Parathyroid adenoma (tissue), 2 donors: ENCODE data around the gene ITGA8.
"Not testable (repeated sequence)": the region's sequence is repeated elsewhere in the genome, so short reads cannot be mapped to it uniquely, and the experiment has no call there.

Experiments
- H2AFZ ChIP-seq: fragments of 300-600 bp; sonication (generic); one replicate; pipeline ENCODE4 v1.7.0; 2017; ENCODE audit warnings: antibody characterized with exemption, mild to moderate bottlenecking
- H3K27ac ChIP-seq: fragments of 300-600 bp; sonication (generic); one replicate; pipeline ENCODE4 v1.7.0; 2017
- H3K27me3 ChIP-seq: fragments of 300-600 bp; sonication (generic); one replicate; pipeline ENCODE4 v1.7.0; 2017; ENCODE audit warnings: low read length; ENCODE audit not compliant: control insufficient read depth, insufficient read depth
- H3K36me3 ChIP-seq: fragments of 300-600 bp; sonication (generic); one replicate; pipeline ENCODE4 v1.7.0; 2017; ENCODE audit warnings: low read length; ENCODE audit not compliant: control insufficient read depth, insufficient read depth
- H3K4me1 ChIP-seq: fragments of 300-600 bp; sonication (generic); one replicate; pipeline ENCODE4 v1.7.0; 2017; ENCODE audit warnings: control low read depth
- H3K4me2 ChIP-seq: fragments of 300-600 bp; sonication (generic); one replicate; pipeline ENCODE4 v1.7.0; 2017; ENCODE audit warnings: low read length
- H3K4me3 ChIP-seq: fragments of 300-600 bp; sonication (generic); one replicate; pipeline ENCODE4 v1.7.0; 2017; ENCODE audit warnings: low read depth, low read length
- H3K79me2 ChIP-seq: fragments of 300-600 bp; sonication (generic); one replicate; pipeline ENCODE4 v1.7.0; 2017; ENCODE audit warnings: control low read depth
- H3K9ac ChIP-seq: fragments of 300-600 bp; sonication (generic); one replicate; pipeline ENCODE4 v1.7.0; 2017; ENCODE audit warnings: mild to moderate bottlenecking
- H3K9me3 ChIP-seq: fragments of 300-600 bp; sonication (generic); one replicate; pipeline ENCODE4 v1.7.0; 2017; ENCODE audit warnings: low read length; ENCODE audit not compliant: control insufficient read depth
- TF ChIP-seq, protein P1 (sequence below): fragments of 300-600 bp; sonication (generic); IDR thresholded peaks from one replicate; pipeline ENCODE4 v1.7.0; 2017; ENCODE audit warnings: antibody characterized with exemption, mild to moderate bottlenecking
- donor health status: primary hyperparathyroidism.

The ITGA8 gene

DNA sequence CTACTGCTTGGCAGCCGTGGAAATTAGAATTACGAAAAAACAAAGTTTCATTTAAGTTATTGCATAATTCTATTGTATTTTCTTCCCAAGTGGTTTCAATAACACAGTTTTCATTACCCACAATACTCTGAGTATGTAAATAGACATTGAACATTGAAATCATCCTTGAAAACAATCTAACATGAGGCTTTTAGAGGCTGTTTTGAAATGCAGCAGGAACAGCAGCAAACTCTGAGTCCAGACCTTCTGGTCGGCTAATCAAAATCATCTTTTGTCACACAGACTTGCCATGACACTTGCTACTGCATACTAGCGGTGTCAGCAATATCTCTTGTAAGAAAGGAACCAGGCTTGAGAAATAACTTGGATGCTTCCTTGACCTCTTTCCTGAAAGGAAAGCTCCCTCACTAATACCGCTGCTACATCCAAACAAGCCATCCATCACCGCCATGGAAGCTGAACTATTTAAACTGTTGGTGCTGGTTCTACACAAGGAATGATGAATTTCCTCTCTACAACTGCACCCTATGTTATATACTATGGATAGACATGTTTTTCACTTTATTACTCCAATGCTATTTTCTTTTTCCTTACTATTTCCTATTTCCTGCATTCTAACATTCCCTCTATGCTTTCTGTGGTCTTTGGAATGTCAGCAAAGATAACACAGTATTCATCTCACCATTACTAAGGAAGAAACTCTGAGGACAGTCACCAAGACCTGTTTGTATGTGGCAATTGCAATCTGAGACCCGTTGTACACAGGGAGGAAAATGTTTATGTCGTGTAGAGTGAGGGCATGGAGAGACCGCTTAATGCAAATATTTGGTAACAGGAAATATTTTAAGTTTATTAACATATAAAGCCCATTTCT lies 130.8 kb downstream of the ITGA8 start:
- Histone ChIP-seq H3K9me3 (no peaks in the 10 kb centered on the region), H3K4me3 (no peak overlapping the region), H3K9ac (no peak overlapping the region), H3K27me3 (no peaks in the 10 kb centered on the region), H3K79me2 (no peaks in the 10 kb centered on the region), H2AFZ (no peak overlapping the region), H3K4me1 (no peaks in the 10 kb centered on the region), H3K4me2 (no peak overlapping the region), H3K36me3 (no peaks in the 10 kb centered on the region), H3K27ac (no peak overlapping the region)
- TF ChIP-seq, protein P1, sequence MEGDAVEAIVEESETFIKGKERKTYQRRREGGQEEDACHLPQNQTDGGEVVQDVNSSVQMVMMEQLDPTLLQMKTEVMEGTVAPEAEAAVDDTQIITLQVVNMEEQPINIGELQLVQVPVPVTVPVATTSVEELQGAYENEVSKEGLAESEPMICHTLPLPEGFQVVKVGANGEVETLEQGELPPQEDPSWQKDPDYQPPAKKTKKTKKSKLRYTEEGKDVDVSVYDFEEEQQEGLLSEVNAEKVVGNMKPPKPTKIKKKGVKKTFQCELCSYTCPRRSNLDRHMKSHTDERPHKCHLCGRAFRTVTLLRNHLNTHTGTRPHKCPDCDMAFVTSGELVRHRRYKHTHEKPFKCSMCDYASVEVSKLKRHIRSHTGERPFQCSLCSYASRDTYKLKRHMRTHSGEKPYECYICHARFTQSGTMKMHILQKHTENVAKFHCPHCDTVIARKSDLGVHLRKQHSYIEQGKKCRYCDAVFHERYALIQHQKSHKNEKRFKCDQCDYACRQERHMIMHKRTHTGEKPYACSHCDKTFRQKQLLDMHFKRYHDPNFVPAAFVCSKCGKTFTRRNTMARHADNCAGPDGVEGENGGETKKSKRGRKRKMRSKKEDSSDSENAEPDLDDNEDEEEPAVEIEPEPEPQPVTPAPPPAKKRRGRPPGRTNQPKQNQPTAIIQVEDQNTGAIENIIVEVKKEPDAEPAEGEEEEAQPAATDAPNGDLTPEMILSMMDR = no peak

DNA sequence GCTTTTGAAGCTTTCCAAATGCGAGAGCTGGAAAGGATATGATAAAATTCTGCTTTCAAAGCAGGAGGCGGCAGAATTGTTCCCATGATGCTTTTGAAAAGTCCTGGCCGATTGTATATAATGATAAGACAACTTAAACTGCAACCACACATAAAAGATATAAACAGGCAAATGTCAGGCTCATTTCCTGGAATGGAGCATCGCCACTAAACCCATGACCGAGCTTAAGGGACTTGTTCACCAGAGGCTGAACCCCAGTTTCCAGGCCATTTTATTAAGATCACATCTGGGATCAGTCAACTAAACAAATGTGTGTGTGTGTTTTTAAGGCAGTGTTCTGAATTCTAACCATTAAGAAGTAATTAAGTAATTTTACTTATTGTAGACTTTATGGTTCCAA lies 131.6 kb downstream of the ITGA8 start:
- no peak overlapping the region for H3K27ac ChIP-seq
- no peak overlapping the region for H3K4me3 ChIP-seq
- H3K4me1 ChIP-seq = no peaks in the 10 kb centered on the region
- no peak overlapping the region for H3K4me2 ChIP-seq
- H3K9ac ChIP-seq = no peak overlapping the region
- H3K36me3 ChIP-seq = no peaks in the 10 kb centered on the region
- TF ChIP-seq, protein P1 = no peak
- no peaks in the 10 kb centered on the region for H3K79me2 ChIP-seq
- no peaks in the 10 kb centered on the region for H3K9me3 ChIP-seq
- H3K27me3 ChIP-seq = no peaks in the 10 kb centered on the region
- no peak overlapping the region for H2AFZ ChIP-seq

DNA sequence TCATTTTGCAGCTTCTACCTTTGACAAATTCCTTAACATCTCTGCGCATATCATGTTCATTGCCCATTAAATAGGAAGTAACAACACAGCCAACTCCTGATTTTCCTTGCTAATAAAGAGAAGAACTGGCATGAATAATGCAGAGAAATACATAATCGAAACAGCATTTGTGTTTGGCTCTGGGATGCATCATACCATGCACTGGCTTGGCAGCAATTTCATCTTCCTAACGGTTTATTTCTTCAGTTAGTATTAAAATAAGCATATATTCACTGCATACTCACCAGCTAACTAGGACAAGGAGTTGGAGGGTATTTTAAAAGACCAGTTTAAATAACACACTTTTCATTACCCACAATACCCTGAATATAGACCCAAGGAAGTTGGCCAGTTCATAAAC lies 132.5 kb downstream of the ITGA8 start:
- Histone ChIP-seq H3K9ac (no peak overlapping the region), H3K9me3 (no peaks in the 10 kb centered on the region), H3K36me3 (no peaks in the 10 kb centered on the region), H3K4me1 (no peaks in the 10 kb centered on the region), H3K27ac (no peak overlapping the region), H3K79me2 (no peaks in the 10 kb centered on the region), H2AFZ (no peak overlapping the region), H3K27me3 (no peaks in the 10 kb centered on the region), H3K4me2 (no peak overlapping the region), H3K4me3 (no peak overlapping the region)
- TF ChIP-seq, protein P1 = no peak

DNA sequence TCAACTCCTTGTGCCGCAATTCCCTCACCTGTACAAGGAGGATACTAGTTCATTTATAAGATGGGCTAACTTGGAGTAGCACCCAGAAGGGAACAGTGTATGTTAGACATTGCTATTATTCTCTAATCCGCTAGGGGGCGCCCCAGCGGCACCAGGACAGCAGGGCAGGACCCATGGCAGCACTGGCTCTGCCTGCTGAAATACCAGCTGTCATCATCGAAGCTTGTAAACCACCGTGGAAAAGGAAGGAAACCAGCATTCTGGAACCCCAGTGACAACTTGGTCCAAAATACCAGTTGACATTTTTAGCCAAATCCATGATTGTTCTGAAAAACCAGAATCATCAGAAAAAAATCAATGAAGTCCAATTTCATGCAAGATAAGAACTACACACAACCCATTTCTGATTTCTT lies 134.4 kb downstream of the ITGA8 start:
- TF ChIP-seq, protein P1 = peak; percentile 86
- Histone ChIP-seq H3K4me3 (no peak overlapping the region), H2AFZ (no peak overlapping the region), H3K79me2 (no peaks in the 10 kb centered on the region), H3K27ac (no peak overlapping the region), H3K27me3 (no peaks in the 10 kb centered on the region), H3K9me3 (no peaks in the 10 kb centered on the region), H3K4me1 (no peaks in the 10 kb centered on the region), H3K36me3 (no peaks in the 10 kb centered on the region), H3K9ac (no peak overlapping the region), H3K4me2 (no peak overlapping the region)

DNA sequence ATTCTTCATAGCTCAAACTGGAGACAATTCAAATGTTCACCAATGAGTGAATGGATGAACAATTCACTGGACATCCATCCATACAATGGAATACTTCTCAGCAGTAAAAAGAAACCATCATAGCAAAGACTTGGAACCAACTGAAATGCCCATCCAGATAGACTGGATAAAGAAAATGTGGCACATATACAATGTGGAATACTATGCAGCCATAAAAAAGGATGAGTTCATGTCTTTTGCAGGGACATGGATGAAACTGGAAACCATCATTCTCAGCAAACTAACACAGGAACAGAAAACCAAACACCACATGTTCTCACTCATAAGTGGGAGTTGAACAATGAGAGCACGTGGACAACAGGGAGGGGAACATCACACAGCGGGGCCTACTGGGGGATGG lies 136.8 kb downstream of the ITGA8 start:
- H3K9me3 ChIP-seq, H3K36me3 ChIP-seq, H3K27me3 ChIP-seq, H3K4me3 ChIP-seq, H3K27ac ChIP-seq, H3K9ac ChIP-seq, H2AFZ ChIP-seq, H3K4me1 ChIP-seq, H3K4me2 ChIP-seq, H3K79me2 ChIP-seq: not testable (repeated sequence)
